Stimulated activated CD4-positive, alpha-beta T cell treated with anti-CD3 and anti-CD28 coated beads, Interleukin-1b, Interleukin-23, amount 100 ng/mL, for 24 hours (primary cell): ENCODE results near the gene PRAMEF33.
"Not testable (repeated sequence)": the region's sequence is repeated elsewhere in the genome, so short reads cannot be mapped to it uniquely, and the experiment has no call there.

ENCODE experiments used
- DNase-seq, 4 experiments: peaks; one replicate each; pipeline ENCODE4 v3.0.0-alpha.2; 2020; ENCODE audit warnings: low read depth in 4 of 4, low spot score in 1 of 4

Gene PRAMEF33

GRCh38 chr1:13303239-13303638 lies at the start of gene PRAMEF33:
Gene PRAMEF33 (plus strand): TSS chr1:13303539. CDS start chr1:13305955, 2,416 bp downstream.
- not testable (repeated sequence) for DNase-seq

GRCh38 chr1:13253898-13254297 lies 49.4 kb upstream of the PRAMEF33 start, which contains the start of gene PRAMEF5:
Gene PRAMEF5 (plus strand): TSS chr1:13254198. CDS start chr1:13259269, 5,071 bp downstream.
- not testable (repeated sequence) for DNase-seq

- not testable (repeated sequence) for DNase-seq
Measured at GRCh38 chr1:13265124-13265523, 38.2 kb upstream of the PRAMEF33 start.

GRCh38 chr1:13277016-13277415 lies 26.3 kb upstream of the PRAMEF33 start:
- not testable (repeated sequence) for DNase-seq

- not testable (repeated sequence) for DNase-seq
Measured at GRCh38 chr1:13279617-13280016, 23.7 kb upstream of the PRAMEF33 start.

- DNase-seq, result not testable (repeated sequence)
Measured at GRCh38 chr1:13285037-13285436, 18.3 kb upstream of the PRAMEF33 start, which contains the start of gene PRAMEF8. Gene PRAMEF8 (minus strand): TSS chr1:13285137. CDS start chr1:13284091, 1,046 bp downstream.

GRCh38 chr1:13289030-13289429 lies 14.3 kb upstream of the PRAMEF33 start:
- DNase-seq, result not testable (repeated sequence)

- DNase-seq, result not testable (repeated sequence)
Measured at GRCh38 chr1:13297216-13297931, 6.0 kb upstream of the PRAMEF33 start.

- DNase-seq, result not testable (repeated sequence)
Measured at GRCh38 chr1:13298699-13299098, 4.6 kb upstream of the PRAMEF33 start.

- DNase-seq, result not testable (repeated sequence)
Measured at GRCh38 chr1:13302197-13302596, 1.1 kb upstream of the PRAMEF33 start.

- not testable (repeated sequence) for DNase-seq
Measured at GRCh38 chr1:13315281-13315680, 11.9 kb downstream of the PRAMEF33 start, which contains the start of gene PRAMEF15. Gene PRAMEF15 (plus strand): TSS chr1:13315581. CDS start chr1:13318408, 2,827 bp downstream.

GRCh38 chr1:13342496-13342895 lies 39.2 kb downstream of the PRAMEF33 start:
- not testable (repeated sequence) for DNase-seq

GRCh38 chr1:13347034-13347433 lies 43.7 kb downstream of the PRAMEF33 start, which contains the start of gene PRAMEF14:
Gene PRAMEF14 (minus strand): TSS chr1:13347134. CDS start chr1:13345314, 1,820 bp downstream.
- not testable (repeated sequence) for DNase-seq

- DNase-seq, result not testable (repeated sequence)
Measured at GRCh38 chr1:13353476-13353875, 50.1 kb downstream of the PRAMEF33 start.

GRCh38 chr1:13354475-13354874 lies 51.1 kb downstream of the PRAMEF33 start:
- not testable (repeated sequence) for DNase-seq

- peak in 1 of 4 experiments; percentile 4 for DNase-seq
Measured at GRCh38 chr1:13356774-13357173, 53.4 kb downstream of the PRAMEF33 start.
